Prostate gland (tissue), 2 donors: ENCODE measurements around the gene TNFRSF11A. TPM values are rescaled to one million over a fixed set of nuclear protein-coding genes. Genes with fewer than 3 reads are reported as not detected.

Source experiments
- DNase-seq: peaks from one replicate; pipeline ENCODE4 v3.0.0-alpha.2; 2019; ENCODE audit warnings: low spot score
- H3K27ac ChIP-seq, 2 donors: fragments of 200-600 bp; sonication (generic); 2 replicates each; pipeline ENCODE4 v1.5.1; 2017 to 2019
- H3K27me3 ChIP-seq: fragments of 200-600 bp; sonication (generic); replicated peaks from 2 replicates; pipeline ENCODE4 v1.5.1; 2019; ENCODE audit not compliant: insufficient read depth
- H3K36me3 ChIP-seq, 2 donors: fragments of 200-600 bp; sonication (generic); 1 replicate in 1 of 2; 2 replicates in 1 of 2; pipeline versions ENCODE4 v1.5.1 to v1.8.1; 2017 to 2019
- H3K4me1 ChIP-seq: fragments of 200-600 bp; sonication (generic); replicated peaks from 2 replicates; pipeline ENCODE4 v1.5.1; 2019
- H3K4me3 ChIP-seq, 2 donors: fragments of 200-600 bp; sonication (generic); 2 replicates each; pipeline ENCODE4 v1.5.1; 2017 to 2019
- H3K9me3 ChIP-seq: fragments of 200-600 bp; sonication (generic); 2 replicates; pipeline ENCODE4 v1.5.1; 2017
- POLR2A ChIP-seq: fragments of 450-650 bp; IDR thresholded peaks from one replicate; pipeline ENCODE4 v1.6.1; 2016; ENCODE audit warnings: antibody characterized with exemption, mild to moderate bottlenecking
- POLR2AphosphoS5 ChIP-seq: sonication (generic); formaldehyde crosslinking; IDR thresholded peaks from one replicate; pipeline ENCODE4 v1.6.1; 2017; ENCODE audit warnings: antibody characterized with exemption
- WGBS: methylation state at CpG from one replicate; pipeline ENCODE4 v1.1.5; 2018; 5-methylcytosine and 5-hydroxymethylcytosine counted together
- intact Hi-C: fragments of 100-400 bp; cut with DNase I; formaldehyde crosslinking; loops from one replicate; pipeline ENCODE4 v1.14.2; 2022
- total RNA-seq, 2 donors: library from RNA; depleted of rRNA; stranded (reverse); fragments of >200 nt; gene quantifications; one replicate each; pipeline ENCODE4 v1.1.0, GENCODE V29; 2016
- TF ChIP-seq, protein P1 (sequence below), 4 experiments: fragments of 200-600 bp in 2 of 4; fragments of 450-650 bp in 2 of 4; sonication (generic) in 2 of 4; IDR thresholded peaks; 1 replicate in 3 of 4; 2 replicates in 1 of 4; pipeline ENCODE4 v1.5.1; 2016 to 2019; ENCODE audit warnings: antibody characterized with exemption in 4 of 4, mild to moderate bottlenecking in 2 of 4, moderate library complexity in 2 of 4

Gene TNFRSF11A
- total RNA-seq, 2 donors from 2014 or later = 6.1 to 10.2 TPM

DNA sequence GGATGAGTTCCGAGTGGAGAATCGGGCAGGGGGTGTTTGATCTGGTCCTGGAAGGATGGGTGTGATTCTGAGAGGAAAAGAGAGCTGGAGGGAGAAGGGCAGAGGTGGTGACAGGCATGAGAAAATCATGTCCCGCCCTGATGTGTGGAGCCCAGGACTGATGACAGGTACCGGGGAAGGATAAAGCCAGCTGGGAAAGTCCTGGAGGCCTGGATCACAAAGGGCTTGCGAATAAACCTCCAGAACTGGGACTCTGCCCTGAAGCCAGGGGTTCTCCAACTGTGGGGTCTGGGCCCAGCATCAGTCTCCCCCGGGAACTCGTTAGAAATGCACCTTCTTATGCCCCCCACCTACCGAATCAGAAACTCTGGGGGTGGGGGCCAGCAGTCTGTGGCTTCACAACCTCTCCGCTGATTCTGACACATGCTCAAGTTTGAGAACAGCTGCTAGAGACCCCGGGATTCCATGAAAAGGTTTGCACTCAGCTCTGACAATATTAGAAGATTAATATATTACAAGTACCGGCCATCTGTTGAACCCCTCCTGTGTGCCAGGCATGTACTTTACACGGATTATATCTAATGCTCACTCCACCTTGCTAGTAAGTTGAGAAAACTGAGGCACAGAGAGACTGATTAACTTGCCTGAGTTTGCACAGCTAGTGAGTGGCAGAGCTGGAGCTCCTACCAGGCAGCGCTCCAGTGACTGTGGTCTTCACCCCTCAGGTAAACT is 8.0 kb downstream of the TNFRSF11A start:
- Histone ChIP-seq H3K36me3 (no peaks in the 10 kb centered on the region), H3K4me3 (no peak overlapping the region), H3K9me3 (no peaks in the 10 kb centered on the region), H3K27me3 (no peaks in the 10 kb centered on the region), H3K27ac (no peak overlapping the region), H3K4me1 (no peaks in the 10 kb centered on the region)
- TF ChIP-seq, protein P1, sequence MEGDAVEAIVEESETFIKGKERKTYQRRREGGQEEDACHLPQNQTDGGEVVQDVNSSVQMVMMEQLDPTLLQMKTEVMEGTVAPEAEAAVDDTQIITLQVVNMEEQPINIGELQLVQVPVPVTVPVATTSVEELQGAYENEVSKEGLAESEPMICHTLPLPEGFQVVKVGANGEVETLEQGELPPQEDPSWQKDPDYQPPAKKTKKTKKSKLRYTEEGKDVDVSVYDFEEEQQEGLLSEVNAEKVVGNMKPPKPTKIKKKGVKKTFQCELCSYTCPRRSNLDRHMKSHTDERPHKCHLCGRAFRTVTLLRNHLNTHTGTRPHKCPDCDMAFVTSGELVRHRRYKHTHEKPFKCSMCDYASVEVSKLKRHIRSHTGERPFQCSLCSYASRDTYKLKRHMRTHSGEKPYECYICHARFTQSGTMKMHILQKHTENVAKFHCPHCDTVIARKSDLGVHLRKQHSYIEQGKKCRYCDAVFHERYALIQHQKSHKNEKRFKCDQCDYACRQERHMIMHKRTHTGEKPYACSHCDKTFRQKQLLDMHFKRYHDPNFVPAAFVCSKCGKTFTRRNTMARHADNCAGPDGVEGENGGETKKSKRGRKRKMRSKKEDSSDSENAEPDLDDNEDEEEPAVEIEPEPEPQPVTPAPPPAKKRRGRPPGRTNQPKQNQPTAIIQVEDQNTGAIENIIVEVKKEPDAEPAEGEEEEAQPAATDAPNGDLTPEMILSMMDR (IDR thresholded peaks at IDR 0.05) = no peak
- no peak for TF ChIP-seq POLR2A
- no peak for DNase-seq
- intact Hi-C loops = no loop called here
- 90% methylated on average over 13 of the region's 13 CpGs for WGBS

DNA sequence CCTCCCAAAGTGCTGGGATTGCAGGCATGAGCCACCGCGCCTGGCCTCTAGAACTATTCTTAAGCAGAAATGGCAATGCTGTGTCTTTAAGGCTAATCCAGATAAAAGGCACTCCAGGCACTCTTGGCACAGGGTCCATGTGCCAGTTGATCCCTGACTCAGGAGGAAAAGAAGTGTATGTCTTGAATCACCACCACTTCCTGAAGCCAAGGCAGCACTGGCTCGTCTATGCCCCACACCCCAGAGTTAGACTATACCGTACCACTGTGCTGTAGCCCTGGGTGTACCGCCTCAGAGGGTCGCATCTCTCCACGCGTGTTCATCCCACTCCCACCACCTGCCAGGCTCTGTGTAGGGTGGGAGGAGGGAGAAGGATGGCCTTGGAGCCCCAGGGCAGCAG is 9.0 kb downstream of the TNFRSF11A start:
- no peak for DNase-seq

DNA sequence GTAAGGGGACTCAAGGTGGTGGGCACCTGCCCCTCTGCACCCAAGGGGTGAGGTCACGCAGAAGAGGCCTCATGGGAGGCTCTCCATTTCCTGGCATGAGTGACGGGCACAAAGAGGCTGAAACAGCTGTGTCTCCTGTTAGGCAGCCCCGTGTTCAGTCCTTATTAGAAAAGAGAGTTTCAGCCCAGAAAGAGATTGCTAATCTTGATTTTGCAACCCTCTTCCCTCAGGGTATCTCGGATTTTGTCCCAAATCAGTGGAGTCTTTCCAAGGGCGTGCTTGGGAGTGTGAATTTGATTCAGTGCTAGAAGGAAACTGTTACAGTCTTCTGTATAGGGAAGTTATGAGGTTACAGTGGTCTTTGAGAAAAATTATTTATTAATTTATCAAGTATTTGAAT is 10.4 kb downstream of the TNFRSF11A start:
- no peak overlapping the region for H3K27ac ChIP-seq
- no peaks in the 10 kb centered on the region for H3K9me3 ChIP-seq
- no peaks in the 10 kb centered on the region for H3K27me3 ChIP-seq
- intact Hi-C loops = no loop called here
- H3K4me3 ChIP-seq = no peak overlapping the region
- DNase-seq = no peak
- no peaks in the 10 kb centered on the region for H3K36me3 ChIP-seq
- no peaks in the 10 kb centered on the region for H3K4me1 ChIP-seq
- TF ChIP-seq, protein P1 (IDR thresholded peaks at IDR 0.05) = no peak
- TF ChIP-seq POLR2A = no peak
- 89% methylated on average over 5 of the region's 5 CpGs for WGBS

More for the DNA sequence above, 9.0 kb downstream of the TNFRSF11A start:
- Histone ChIP-seq H3K9me3 (no peaks in the 10 kb centered on the region), H3K27ac (no peak overlapping the region), H3K4me1 (no peaks in the 10 kb centered on the region), H3K36me3 (no peaks in the 10 kb centered on the region), H3K4me3 (no peak overlapping the region), H3K27me3 (no peaks in the 10 kb centered on the region)
- 94% methylated on average over 8 of the region's 8 CpGs for WGBS
- intact Hi-C loops = no loop called here
- TF ChIP-seq POLR2AphosphoS5 = no peak
- no peak for TF ChIP-seq POLR2A
- TF ChIP-seq, protein P1 (IDR thresholded peaks at IDR 0.05) = no peak

DNA sequence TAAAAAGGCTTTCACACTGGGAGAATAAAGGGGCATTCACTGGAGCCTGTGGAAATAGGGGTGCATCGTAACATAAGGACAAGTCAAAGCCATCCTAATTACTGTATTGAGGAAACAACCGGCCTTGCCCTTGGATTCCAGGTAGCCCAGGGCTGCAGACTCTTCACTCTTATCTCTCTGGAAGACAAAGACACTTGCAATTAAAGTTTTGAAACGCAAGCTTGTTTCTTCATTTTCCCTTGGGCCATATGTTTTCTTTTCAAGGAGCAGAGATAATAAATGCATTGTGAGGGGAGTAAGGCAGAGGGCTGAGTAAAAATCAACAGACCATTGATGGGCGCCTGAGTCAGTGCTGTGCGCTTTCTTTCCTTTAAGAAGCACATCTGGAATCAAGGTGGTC is 11.5 kb downstream of the TNFRSF11A start:
- WGBS = 76% methylated on average over 5 of the region's 5 CpGs
- no peak for DNase-seq

More for the DNA sequence above, 11.5 kb downstream of the TNFRSF11A start:
- H3K36me3 ChIP-seq = no peaks in the 10 kb centered on the region
- no peak overlapping the region for H3K27ac ChIP-seq
- no peaks in the 10 kb centered on the region for H3K4me1 ChIP-seq
- TF ChIP-seq POLR2AphosphoS5 = no peak
- no peak for TF ChIP-seq POLR2A
- TF ChIP-seq, protein P1 (IDR thresholded peaks at IDR 0.05) = no peak
- intact Hi-C loops = no loop called here
- H3K4me3 ChIP-seq = no peak overlapping the region
- no peaks in the 10 kb centered on the region for H3K27me3 ChIP-seq
- H3K9me3 ChIP-seq = no peaks in the 10 kb centered on the region
